HL-60/S4 treated with phorbol 12-myristate 13-acetate at 8.2 ng/mL for 4 days and 3 days (cell line): Measurements from ENCODE around the gene PDE6B.
"Not testable (repeated sequence)": the region's sequence is repeated elsewhere in the genome, so short reads cannot be mapped to it uniquely, and the experiment has no call there.

ENCODE experiments used
- in situ Hi-C: fragments of 300-500 bp; cut with MboI; formaldehyde crosslinking; loops from 2 replicates; pipeline ENCODE4 v1.15.0; 2022; ENCODE audit warnings: low sequenced_read_pairs

Gene PDE6B

GRCh38 chr4:635066-635835 lies 9.9 kb downstream of the PDE6B start:
- in situ Hi-C loops: not testable (repeated sequence)

GRCh38 chr4:635851-636627 lies 10.7 kb downstream of the PDE6B start:
- in situ Hi-C loops: no loop called here

DNA sequence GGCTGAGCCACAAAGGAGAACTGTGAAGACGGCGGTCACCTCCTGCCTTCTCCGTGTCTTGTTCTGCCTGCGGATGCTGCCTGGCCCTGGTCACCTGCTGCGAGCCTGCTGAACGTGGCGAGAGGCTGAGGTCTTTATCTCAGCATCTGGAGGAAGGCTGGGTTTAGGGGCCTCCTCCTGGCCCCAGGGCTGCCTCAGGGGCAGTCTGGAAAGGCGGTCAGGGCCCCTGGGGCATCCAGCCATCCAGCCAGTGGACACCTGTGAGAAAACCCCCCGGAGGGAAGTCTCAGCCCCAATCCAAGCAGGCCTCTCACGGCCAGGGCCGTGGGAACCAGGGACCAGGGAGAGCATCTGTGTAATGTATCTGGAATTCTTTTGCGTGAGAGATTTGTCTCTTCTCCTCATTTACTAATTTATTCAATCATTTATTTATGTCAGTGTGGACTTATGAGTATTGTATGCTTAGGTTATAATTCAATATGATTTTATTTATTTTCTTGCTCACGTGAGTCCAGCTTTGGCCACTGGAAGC lies 11.3 kb downstream of the PDE6B start:
- in situ Hi-C loops: no loop called here

- in situ Hi-C loops: no loop called here
These were observed 12.3 kb downstream of the PDE6B start for GRCh38 chr4:637536-638280.

DNA sequence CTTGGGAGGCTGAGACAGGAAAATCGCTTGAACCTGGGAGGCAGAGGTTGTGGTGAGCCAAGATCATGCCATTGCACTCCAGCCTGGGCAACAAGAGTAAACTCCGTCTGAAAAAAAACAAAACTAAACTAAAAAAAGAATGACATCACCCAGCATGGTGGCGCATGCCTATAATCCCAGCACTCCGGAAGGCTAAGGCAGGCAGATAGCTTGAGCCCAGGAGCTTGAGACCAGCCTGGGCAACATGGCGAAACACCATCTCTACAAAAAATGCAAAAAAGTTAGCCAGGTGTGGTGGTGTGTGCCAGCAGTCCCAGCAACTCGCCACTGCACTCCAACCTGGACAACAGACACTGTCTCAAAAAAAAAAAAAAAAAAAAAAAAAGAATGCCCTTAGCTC lies 17.0 kb downstream of the PDE6B start:
- in situ Hi-C loops: not testable (repeated sequence)

- in situ Hi-C loops: no loop called here
These were observed 21.1 kb downstream of the PDE6B start for GRCh38 chr4:646460-646859.

DNA sequence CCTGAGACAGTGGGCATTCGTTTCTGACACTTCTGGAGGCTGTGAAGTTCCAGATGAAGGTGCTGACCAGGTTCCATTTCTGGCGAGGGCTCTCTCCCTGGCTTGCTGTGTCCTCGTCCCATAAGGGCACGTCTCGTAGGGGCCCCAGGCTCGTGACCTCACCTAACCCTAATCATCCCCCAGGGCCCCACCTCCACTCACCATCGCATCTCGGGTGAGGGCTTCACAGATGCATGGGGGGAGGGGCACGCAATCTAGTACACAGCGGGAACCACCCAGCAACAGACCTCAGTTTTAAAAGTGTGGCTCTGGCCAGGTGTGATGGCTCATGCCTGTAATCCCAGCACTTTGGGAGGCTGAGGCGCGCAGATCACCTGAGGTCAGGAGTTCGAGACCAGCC lies 22.1 kb downstream of the PDE6B start:
- in situ Hi-C loops: no loop called here

- in situ Hi-C loops: no loop called here
These were observed 23.4 kb downstream of the PDE6B start for GRCh38 chr4:648579-649292.

- in situ Hi-C loops: no loop called here
These were observed 23.9 kb downstream of the PDE6B start for GRCh38 chr4:649293-649625.

DNA sequence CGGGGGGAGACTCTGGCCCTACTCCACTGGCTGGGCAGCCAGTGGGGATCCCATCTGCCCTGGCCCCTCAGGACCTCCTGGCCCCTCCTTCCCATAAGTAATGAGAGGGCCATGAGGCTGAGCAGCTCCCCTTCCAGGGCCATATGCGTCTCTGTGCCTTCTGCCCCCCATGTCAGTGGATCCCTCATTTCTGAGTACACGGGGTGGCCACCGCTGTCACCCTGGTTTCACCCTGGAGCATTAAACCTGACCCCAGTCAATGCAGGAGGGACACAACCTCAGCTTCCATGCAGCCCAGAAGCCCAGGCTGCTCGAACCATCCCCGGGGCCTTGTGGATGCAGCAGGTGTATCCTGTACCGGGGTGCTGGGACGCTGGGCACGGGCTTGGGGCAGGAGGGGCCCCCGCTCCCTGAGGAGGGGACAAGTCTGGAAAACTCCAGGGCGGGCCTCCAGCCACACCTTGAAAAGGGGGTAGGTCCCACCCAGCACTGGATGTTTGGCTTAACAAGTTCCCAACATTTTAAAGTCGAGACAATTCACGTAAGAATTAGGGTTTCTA lies 24.5 kb downstream of the PDE6B start:
- in situ Hi-C loops: no loop called here

DNA sequence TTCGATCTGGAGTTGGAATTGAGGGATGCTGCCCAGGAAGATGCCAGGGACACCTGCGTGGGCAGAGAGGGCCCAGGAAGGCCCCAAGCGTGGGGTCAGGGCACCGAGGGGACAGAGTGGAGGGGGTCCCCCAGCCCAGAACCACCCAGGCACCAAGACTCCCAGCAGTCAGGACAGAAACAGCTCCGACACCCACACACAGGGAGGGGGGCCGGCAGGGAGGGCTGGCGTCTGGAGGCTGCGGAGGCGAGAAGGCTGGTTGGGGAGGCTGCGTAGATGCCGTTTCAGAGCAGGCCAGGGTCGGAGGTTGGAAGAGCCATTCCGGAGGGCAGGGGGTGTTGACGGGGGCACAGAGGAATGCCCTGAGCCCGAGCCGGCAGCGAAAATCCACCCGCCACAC lies 25.1 kb downstream of the PDE6B start:
- in situ Hi-C loops: no loop called here

GRCh38 chr4:650951-651883 lies 25.8 kb downstream of the PDE6B start:
- in situ Hi-C loops: no loop called here

DNA sequence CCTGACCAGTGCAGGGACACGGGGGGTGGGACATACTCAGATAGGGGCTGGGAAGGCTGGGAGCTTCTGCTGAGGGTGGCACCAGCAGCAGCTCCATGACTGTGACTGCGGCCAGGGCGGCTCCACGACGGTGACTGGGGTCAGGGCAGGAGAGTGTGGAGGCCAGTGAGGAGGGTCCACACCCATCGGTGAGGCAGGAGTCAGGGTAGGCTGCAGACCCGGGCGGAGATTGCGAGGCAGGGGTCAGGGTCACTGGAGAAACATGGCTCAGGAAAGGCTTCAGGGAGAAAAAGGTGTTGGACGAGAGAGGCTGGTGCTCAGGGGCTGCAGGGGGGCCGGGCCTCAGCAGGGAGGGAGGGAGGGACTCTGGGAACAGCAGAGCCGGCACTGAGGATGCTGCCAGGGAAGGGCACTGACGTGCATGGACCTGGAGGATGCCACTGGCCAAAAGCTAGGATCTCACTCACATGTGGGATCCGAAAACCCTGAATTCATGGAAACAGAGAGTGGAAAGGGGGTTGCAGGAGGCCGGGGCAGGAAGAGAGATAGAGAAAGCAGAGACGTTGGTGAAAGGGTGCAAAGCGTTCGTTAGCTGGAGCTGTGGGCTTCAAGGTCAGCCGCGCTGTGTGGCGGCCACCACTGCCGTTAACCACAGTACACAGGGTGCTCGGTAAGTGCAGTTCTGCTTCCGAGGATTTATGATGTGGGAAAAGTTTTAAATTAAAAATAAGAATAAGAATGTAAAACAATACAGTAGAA lies 26.7 kb downstream of the PDE6B start:
- in situ Hi-C loops: no loop called here

GRCh38 chr4:653080-653821 lies 27.9 kb downstream of the PDE6B start:
- in situ Hi-C loops: no loop called here

DNA sequence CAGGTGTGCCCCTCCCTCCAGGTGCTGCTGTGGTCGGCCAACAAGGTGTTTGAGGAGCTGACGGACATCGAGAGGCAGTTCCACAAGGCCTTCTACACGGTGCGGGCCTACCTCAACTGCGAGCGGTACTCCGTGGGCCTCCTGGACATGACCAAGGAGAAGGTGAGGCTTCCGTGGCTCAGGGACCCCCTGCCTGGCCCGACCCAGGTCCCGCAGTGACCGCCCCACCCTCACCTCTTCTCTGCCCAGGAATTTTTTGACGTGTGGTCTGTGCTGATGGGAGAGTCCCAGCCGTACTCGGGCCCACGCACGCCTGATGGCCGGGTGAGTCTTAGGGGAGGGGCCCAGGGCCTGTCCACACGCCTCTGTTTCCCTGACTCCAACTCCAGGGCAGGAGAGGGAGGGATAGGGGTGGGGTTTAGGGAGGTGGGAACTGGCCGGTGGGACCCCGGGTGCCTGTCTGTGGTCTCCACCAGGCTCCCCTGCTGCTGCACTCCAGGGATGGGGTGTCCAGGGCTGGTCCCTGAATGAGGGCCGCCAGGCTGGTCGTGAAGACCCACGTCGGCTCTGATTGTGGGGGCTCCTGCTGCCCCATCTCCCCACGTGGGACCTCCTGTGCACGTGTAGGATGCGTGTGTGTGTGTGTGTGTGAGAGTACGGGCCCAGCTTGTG lies 28.6 kb downstream of the PDE6B start:
- in situ Hi-C loops: no loop called here

- in situ Hi-C loops: no loop called here
These were observed 29.1 kb downstream of the PDE6B start for GRCh38 chr4:654503-654845.

DNA sequence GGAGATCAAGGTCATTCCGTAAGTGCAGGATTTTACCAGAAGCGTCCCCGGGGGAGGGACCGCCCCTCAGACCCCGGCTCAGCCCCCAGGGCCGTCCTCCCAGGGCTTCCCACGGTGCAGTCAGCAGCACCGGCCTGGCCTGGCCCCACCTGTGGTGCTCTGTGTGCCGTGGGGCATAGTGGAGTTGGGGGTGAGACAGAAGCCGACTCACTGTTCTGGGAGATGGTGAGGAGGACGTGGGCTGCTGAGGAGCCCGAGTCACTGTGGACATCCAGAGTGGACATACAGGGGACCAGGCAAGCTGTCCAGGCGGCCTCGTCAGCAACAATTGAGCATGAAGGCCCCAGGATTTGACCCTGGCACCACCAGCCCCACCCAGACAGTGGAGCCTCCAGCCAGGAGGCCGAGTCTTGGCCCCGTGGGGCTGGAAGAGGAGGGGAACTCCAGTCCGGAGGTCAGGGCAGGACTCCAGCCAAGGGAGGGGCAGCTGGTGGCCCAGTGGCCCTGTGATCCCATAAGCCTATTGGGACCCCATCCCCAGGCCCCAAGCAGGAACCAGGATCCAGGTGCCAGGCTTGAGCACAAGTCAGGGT lies 29.6 kb downstream of the PDE6B start:
- in situ Hi-C loops: no loop called here
